Peyer's patch (tissue), 4 donors: Measurements from ENCODE around the gene HYDIN.

Experiments used
- POLR2A ChIP-seq, 2 donors: fragments of 450-650 bp; IDR thresholded peaks; one replicate each; pipeline ENCODE4 v1.5.1; 2017; ENCODE audit warnings: antibody characterized with exemption in 2 of 2, mild to moderate bottlenecking in 2 of 2, moderate library complexity in 2 of 2
- TF ChIP-seq, protein P1 (sequence below), 6 experiments: fragments of 450-650 bp in 4 of 6; fragments of 200-600 bp in 2 of 6; sonication (generic) in 1 of 6; IDR thresholded peaks; one replicate each; pipeline ENCODE4 v1.5.1; 2017 to 2019; ENCODE audit warnings: antibody characterized with exemption in 6 of 6, mild to moderate bottlenecking in 3 of 6, moderate library complexity in 1 of 6

DNA sequence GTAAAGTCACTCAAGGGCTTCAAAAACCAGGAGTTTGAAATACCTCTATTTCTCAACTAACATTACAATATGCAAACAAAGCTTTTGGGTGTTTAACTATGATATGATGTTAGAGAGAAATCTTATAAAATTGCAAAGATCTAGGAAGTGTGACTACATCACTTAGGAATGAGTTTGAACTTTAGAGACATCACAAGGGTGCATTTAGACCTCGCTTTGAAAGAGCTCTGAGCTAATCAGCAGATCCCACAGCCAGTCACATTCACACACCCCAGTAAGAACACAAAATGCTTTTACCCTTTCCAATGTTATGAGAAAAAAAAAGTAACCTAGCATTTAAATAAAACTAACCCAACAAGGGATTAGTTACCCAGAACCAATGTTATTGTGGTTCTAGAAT lies 45.2 kb downstream of the HYDIN start:
- TF ChIP-seq, protein P1, sequence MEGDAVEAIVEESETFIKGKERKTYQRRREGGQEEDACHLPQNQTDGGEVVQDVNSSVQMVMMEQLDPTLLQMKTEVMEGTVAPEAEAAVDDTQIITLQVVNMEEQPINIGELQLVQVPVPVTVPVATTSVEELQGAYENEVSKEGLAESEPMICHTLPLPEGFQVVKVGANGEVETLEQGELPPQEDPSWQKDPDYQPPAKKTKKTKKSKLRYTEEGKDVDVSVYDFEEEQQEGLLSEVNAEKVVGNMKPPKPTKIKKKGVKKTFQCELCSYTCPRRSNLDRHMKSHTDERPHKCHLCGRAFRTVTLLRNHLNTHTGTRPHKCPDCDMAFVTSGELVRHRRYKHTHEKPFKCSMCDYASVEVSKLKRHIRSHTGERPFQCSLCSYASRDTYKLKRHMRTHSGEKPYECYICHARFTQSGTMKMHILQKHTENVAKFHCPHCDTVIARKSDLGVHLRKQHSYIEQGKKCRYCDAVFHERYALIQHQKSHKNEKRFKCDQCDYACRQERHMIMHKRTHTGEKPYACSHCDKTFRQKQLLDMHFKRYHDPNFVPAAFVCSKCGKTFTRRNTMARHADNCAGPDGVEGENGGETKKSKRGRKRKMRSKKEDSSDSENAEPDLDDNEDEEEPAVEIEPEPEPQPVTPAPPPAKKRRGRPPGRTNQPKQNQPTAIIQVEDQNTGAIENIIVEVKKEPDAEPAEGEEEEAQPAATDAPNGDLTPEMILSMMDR (IDR thresholded peaks at IDR 0.05): no peak
- TF ChIP-seq POLR2A (IDR thresholded peaks at IDR 0.05): no peak
